ENCODE data around the gene SLC2A4RG.

GRCh38 chr20:63778857-63779256 is 39.3 kb downstream of the SLC2A4RG start:
- TF ChIP-seq CTCF (IDR thresholded peaks at IDR 0.05 in 2 of 3, conservative IDR thresholded peaks at IDR 0.05 in 1 of 3; ENCODE audit: borderline replicate concordance in 1 of 3, insufficient read depth in 1 of 3, low read depth in 2 of 3, low read length in 2 of 3) (peak in 1 of 3 experiments; percentile 5; a peak in 1 of 6 replicates), CEBPB (IDR thresholded peaks at IDR 0.05; ENCODE audit: low read depth) (no peak), ELF1 (IDR thresholded peaks at IDR 0.05; ENCODE audit: borderline replicate concordance, low read depth) (no peak), EZH2 (IDR thresholded peaks at IDR 0.05) (no peak), POLR2A (IDR thresholded peaks at IDR 0.05; ENCODE audit: borderline replicate concordance, extremely low read depth, insufficient read depth, insufficient read length) (no peak), SIN3A (IDR thresholded peaks at IDR 0.05; ENCODE audit: low read depth) (no peak)

Measured in HCT116 (cell line).